ENCODE data around the gene STPG2.

DNA sequence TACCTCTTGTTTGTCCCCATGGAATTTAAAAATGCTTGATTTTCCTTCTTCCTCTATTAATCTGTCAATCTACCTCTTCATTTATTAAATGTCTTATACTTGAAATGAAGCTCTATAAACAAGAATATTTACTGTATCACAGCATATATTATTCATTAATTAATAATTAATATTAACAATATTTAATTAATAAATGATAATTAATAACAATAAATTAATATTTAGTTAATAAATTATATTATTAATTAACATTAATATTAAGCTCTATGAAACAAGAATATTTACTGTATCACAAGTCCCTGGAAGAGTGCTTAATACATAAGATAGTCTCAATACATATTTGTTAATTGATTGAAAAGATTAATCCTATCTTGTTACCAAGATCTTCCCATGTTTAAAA lies 306.6 kb downstream of the STPG2 start:
- TF ChIP-seq EGR1 (IDR thresholded peaks at IDR 0.05; ENCODE audit: borderline replicate concordance, low read depth, low read length) (no peak), EZH2 (IDR thresholded peaks at IDR 0.05; ENCODE audit: low read depth, low read length, severe bottlenecking) (no peak), POLR2AphosphoS5 (IDR thresholded peaks at IDR 0.05; ENCODE audit: low read depth, low read length) (no peak), SIN3A (conservative IDR thresholded peaks at IDR 0.05 in 1 of 2, IDR thresholded peaks at IDR 0.05 in 1 of 2; ENCODE audit: low read depth in 1 of 2, low read length in 2 of 2) (no peak), TBP (IDR thresholded peaks at IDR 0.05; ENCODE audit: low read depth, low read length) (no peak), CHD1 (IDR thresholded peaks at IDR 0.05; ENCODE audit: low read depth, low read length) (no peak), SP1 (IDR thresholded peaks at IDR 0.05; ENCODE audit: low read depth, low read length) (no peak), CREB1 (IDR thresholded peaks at IDR 0.05) (no peak), BCL11A (IDR thresholded peaks at IDR 0.05; ENCODE audit: low read depth in 2 of 2, low read length in 2 of 2) (no peak), ZNF274 (IDR thresholded peaks at IDR 0.05; ENCODE audit: borderline replicate concordance, extremely low read depth, low read length) (no peak)
- TF ChIP-seq, protein P1, sequence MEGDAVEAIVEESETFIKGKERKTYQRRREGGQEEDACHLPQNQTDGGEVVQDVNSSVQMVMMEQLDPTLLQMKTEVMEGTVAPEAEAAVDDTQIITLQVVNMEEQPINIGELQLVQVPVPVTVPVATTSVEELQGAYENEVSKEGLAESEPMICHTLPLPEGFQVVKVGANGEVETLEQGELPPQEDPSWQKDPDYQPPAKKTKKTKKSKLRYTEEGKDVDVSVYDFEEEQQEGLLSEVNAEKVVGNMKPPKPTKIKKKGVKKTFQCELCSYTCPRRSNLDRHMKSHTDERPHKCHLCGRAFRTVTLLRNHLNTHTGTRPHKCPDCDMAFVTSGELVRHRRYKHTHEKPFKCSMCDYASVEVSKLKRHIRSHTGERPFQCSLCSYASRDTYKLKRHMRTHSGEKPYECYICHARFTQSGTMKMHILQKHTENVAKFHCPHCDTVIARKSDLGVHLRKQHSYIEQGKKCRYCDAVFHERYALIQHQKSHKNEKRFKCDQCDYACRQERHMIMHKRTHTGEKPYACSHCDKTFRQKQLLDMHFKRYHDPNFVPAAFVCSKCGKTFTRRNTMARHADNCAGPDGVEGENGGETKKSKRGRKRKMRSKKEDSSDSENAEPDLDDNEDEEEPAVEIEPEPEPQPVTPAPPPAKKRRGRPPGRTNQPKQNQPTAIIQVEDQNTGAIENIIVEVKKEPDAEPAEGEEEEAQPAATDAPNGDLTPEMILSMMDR (IDR thresholded peaks at IDR 0.05; ENCODE audit: control extremely low read depth in 1 of 3, insufficient read depth in 1 of 3, low read depth in 1 of 3, low read length in 3 of 3), result no peak

All from H1 (cell line).